Progenitor cell of endocrine pancreas (in vitro differentiated cells): ENCODE measurements around the gene ASB5. TPM values are rescaled to one million over a fixed set of nuclear protein-coding genes. Genes with fewer than 3 reads are reported as not detected.

Source experiments
- DNase-seq: peaks from one replicate; pipeline ENCODE4 v3.0.0; 2021; ENCODE audit warnings: low spot score; ENCODE audit not compliant: unreplicated experiment
- H3K27ac Mint-ChIP-seq: 2 replicates; pipeline ENCODE4 v1.8.0; 2021; ENCODE audit warnings: mild to moderate bottlenecking, moderate library complexity, mixed read lengths
- H3K27me3 Mint-ChIP-seq: 2 replicates; pipeline ENCODE4 v1.8.0; 2021; ENCODE audit warnings: mixed read lengths
- H3K36me3 Mint-ChIP-seq: 2 replicates; pipeline ENCODE4 v1.8.0; 2022; ENCODE audit warnings: mixed read lengths; ENCODE audit not compliant: insufficient read depth
- H3K4me1 Mint-ChIP-seq: 2 replicates; pipeline ENCODE4 v1.8.0; 2021; ENCODE audit warnings: low read depth, mixed read lengths
- H3K4me3 Mint-ChIP-seq: 2 replicates; pipeline ENCODE4 v1.8.0; 2021; ENCODE audit warnings: low read depth, mild to moderate bottlenecking, moderate library complexity, mixed read lengths
- H3K9me3 Mint-ChIP-seq: 2 replicates; pipeline ENCODE4 v1.8.0; 2021; ENCODE audit warnings: low read depth, mixed read lengths
- total RNA-seq: library from RNA; stranded (reverse); gene quantifications from 2 replicates; pipeline ENCODE4 v1.2.1, GENCODE V29; 2021
- TF ChIP-seq, protein P1 (sequence below): fragments of 200-600 bp; sonication (generic); IDR thresholded peaks from one replicate; pipeline ENCODE4 v1.5.0; 2021; ENCODE audit warnings: antibody characterized with exemption, mild to moderate bottlenecking; ENCODE audit not compliant: unreplicated experiment

ASB5 gene
- total RNA-seq, 1 donor from 2014 or later = 0.50 TPM

GRCh38 chr4:176271749-176272148 is 2.7 kb upstream of the ASB5 start:
- TF ChIP-seq, protein P1, sequence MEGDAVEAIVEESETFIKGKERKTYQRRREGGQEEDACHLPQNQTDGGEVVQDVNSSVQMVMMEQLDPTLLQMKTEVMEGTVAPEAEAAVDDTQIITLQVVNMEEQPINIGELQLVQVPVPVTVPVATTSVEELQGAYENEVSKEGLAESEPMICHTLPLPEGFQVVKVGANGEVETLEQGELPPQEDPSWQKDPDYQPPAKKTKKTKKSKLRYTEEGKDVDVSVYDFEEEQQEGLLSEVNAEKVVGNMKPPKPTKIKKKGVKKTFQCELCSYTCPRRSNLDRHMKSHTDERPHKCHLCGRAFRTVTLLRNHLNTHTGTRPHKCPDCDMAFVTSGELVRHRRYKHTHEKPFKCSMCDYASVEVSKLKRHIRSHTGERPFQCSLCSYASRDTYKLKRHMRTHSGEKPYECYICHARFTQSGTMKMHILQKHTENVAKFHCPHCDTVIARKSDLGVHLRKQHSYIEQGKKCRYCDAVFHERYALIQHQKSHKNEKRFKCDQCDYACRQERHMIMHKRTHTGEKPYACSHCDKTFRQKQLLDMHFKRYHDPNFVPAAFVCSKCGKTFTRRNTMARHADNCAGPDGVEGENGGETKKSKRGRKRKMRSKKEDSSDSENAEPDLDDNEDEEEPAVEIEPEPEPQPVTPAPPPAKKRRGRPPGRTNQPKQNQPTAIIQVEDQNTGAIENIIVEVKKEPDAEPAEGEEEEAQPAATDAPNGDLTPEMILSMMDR = no peak
- H3K27ac Mint-ChIP-seq = no peak overlapping the region
- peaks cover under 1% of the 10 kb centered on the region for H3K4me1 Mint-ChIP-seq
- no peaks in the 10 kb centered on the region for H3K9me3 Mint-ChIP-seq
- H3K36me3 Mint-ChIP-seq = no peaks in the 10 kb centered on the region
- no peaks in the 10 kb centered on the region for H3K27me3 Mint-ChIP-seq
- no peak overlapping the region for H3K4me3 Mint-ChIP-seq
- DNase-seq = no peak

DNA sequence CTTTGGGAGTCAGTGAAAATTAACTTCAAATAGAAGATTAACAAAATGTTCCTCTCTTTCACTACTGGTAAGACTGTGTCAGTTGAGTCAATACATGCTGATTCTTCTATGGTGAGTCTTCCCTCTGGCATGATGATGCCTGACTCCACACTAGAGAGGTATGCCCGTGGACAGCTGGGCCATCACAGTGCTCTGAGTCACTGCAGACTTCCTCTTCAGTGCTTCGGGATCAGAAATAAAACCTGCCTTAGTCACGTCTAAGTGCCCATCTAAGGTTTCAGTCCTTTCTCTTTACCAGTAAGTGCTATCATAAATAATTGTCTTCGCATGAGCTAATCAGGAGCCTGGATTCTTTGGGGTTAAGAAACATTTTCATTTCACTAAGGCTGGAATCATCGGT is 1.6 kb upstream of the ASB5 start:
- H3K36me3 Mint-ChIP-seq = no peaks in the 10 kb centered on the region
- no peak overlapping the region for H3K27ac Mint-ChIP-seq
- TF ChIP-seq, protein P1 = no peak
- DNase-seq = no peak
- no peaks in the 10 kb centered on the region for H3K4me1 Mint-ChIP-seq
- no peaks in the 10 kb centered on the region for H3K27me3 Mint-ChIP-seq
- no peak overlapping the region for H3K4me3 Mint-ChIP-seq
- no peaks in the 10 kb centered on the region for H3K9me3 Mint-ChIP-seq

DNA sequence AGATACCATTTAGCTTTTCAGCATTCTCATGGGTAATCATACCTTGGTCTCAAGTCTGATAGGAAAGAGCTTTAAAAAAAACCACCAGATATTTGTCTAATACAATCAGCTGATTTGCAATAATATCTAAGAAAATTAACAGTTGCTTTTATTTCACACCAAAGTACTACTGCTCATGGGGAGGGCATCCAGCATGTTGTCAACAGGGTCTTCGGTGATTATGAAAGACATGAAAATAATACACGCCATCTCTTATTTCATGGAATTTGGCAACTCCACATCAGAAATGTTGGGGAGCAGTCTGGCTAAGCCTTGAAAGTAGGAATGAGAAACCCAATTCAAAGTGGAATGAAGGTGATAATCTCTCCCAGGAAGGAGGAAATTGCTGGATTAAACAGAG is 3.0 kb downstream of the ASB5 start:
- Mint-ChIP-seq H3K9me3 (peaks cover 3% of the 10 kb centered on the region), H3K27ac (no peak overlapping the region), H3K4me1 (no peaks in the 10 kb centered on the region), H3K27me3 (no peaks in the 10 kb centered on the region), H3K4me3 (no peak overlapping the region), H3K36me3 (no peaks in the 10 kb centered on the region)
- TF ChIP-seq, protein P1 = no peak
- no peak for DNase-seq

- Mint-ChIP-seq H3K36me3 (no peaks in the 10 kb centered on the region), H3K4me3 (no peak overlapping the region), H3K4me1 (no peaks in the 10 kb centered on the region), H3K27ac (no peak overlapping the region), H3K9me3 (peaks cover 3% of the 10 kb centered on the region), H3K27me3 (no peaks in the 10 kb centered on the region)
- TF ChIP-seq, protein P1 = no peak
- DNase-seq = no peak
Observed at GRCh38 chr4:176262243-176262642, 6.8 kb downstream of the ASB5 start.

GRCh38 chr4:176261481-176261880 is 7.5 kb downstream of the ASB5 start:
- DNase-seq = no peak
- H3K4me3 Mint-ChIP-seq = no peak overlapping the region
- H3K27ac Mint-ChIP-seq = no peak overlapping the region
- H3K36me3 Mint-ChIP-seq = no peaks in the 10 kb centered on the region
- peaks cover 3% of the 10 kb centered on the region for H3K9me3 Mint-ChIP-seq
- TF ChIP-seq, protein P1 = no peak
- H3K4me1 Mint-ChIP-seq = peaks cover 4% of the 10 kb centered on the region
- H3K27me3 Mint-ChIP-seq = no peaks in the 10 kb centered on the region
